NCI-H146 (cell line): ENCODE results near the gene PIGV.
"Not testable (repeated sequence)": the region's sequence is repeated elsewhere in the genome, so short reads cannot be mapped to it uniquely, and the experiment has no call there.

Source experiments
- DNase-seq: peaks from one replicate; lab custom pipeline; 2025; lab: John Stamatoyannopoulos, UW

Gene PIGV

DNA sequence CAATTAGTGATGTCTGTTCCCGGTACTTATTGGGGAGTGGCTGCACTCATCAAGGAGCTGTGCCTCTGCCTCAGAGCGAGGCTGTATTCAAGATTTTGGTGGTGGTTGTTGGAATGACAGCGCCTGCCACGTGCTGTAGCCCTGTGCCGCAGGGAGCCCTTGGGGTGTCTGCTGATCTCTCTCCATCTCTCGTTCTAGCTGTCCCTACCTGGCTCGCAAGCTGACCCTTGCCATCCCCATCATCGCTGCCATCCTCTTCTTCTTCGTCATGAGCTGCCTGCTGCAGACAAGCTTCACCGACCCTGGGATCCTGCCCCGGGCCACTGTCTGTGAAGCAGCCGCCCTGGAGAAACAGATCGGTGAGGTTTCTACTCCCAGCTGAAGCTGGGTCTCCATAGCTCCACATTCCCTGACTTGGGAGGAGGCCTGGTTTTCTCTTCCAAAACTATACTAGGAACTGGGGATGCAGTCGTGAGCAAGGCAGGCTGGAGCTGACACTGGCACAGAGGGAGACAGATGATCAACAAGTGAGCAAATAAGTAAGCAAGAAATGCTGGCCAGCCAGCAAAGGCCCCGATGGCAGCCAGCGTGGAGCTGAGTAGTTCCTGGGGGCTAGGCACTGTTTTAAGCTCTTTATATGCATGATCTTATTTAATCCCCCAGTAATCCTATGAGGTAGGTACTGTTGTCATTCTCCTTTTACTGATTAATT, 44.7 kb downstream of the PIGV start:
- DNase-seq = no peak

DNA sequence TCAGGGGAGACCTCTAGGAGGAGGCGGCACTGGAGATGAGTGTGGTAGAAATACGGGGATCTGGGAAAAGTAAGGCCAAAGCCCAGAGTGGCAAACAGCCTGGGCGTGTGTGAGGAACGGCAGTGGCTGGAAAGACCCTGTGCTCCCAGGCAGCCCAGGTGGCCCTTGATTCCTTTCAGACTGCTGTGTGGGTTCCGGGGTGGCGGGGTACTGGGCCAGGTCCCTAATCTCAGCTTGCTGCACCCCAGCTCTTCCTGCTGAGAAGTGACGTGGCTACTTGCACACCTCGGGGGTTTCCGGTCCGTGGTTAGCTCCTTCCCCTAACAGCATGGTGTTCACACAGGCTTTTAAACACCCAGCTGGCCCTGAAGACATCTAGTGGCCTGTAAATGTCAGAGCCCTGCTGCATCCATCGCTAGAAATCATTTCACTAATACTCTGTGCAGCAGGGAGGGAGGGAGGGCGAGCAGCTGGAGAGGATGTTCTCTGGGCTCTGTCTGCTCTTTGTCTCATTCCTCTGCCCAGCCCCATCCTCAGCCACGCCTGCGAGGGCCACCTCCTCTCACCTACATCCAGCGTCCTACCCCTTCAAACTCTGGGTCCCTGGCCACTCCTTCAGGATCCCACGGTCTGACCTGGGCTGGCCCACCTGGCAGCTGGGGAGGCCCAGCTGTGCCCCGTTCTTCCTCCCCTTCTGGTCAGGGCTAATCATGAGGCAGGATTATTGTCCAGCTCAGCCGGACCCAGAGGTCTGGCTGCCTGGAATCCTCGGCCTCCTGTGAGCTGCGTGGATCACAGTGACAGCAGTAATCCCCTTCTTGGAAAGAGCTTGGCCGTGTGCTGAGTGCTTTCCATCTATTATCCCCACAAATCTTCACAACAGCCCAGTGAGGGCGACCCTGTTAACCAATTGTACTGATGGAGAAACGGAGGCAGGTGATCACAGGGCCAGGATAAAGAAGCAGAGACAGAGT, 46.0 kb downstream of the PIGV start:
- no peak for DNase-seq

GRCh38 chr1:26837665-26838064, 49.9 kb downstream of the PIGV start:
- not testable (repeated sequence) for DNase-seq

- DNase-seq = no peak
Measured at GRCh38 chr1:26838474-26839338, 51.0 kb downstream of the PIGV start.

- DNase-seq = no peak
Measured at GRCh38 chr1:26839339-26839722, 51.6 kb downstream of the PIGV start.

- DNase-seq = no peak
Measured at GRCh38 chr1:26839779-26840178, 52.0 kb downstream of the PIGV start.

DNA sequence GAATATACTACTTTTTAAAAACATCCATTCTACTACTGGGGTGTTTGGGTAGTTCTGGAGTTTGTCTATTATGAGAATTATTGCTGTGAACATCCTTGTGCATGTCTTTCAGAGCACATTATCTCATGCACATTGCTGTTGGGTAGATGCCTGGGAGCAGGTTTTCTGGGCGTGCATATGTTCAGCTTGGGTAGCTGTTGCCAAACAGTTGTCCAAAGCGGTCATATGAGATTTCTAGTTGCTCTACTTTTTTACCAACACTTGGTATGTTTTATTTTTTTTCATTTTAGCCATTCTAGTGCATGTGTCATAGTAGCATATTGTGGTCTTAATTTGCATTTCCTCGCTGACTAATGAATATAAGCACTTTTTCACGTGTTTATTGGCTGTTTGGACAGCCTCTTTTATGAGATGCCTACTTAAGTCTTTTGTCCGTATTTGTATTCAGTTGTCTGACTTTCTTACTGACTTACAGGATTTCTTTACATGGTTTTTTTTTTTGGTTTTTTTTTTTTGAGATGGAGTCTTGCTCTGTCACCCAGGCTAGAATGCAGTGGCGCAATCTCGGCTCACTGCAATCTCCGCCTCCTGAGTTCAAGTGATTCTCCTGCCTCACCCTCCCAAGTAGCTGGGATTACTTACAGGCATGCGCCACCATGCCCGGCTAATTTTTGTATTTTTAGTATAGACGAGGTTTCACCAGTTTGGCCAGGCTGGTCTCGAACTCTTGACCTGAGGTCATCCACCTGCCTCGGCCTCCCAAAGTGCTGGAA, 56.9 kb downstream of the PIGV start:
- DNase-seq = no peak

- DNase-seq = not testable (repeated sequence)
Measured at GRCh38 chr1:26847826-26848225, 60.1 kb downstream of the PIGV start.
